ENCODE measurements around the gene TMEM8B.
A peak's percentile ranks its signal among the peaks of the same experiment; 100 is the strongest.

The TMEM8B gene

GRCh38 chr9:35811381-35812024 lies 17.5 kb upstream of the TMEM8B start:
- no peak for DNase-seq

- peak; percentile 88 to 95 (median 94) for DNase-seq
These were observed 16.9 kb upstream of the TMEM8B start, which contains the start of gene SPAG8 for GRCh38 chr9:35812025-35812602. Gene SPAG8, minus strand, starts transcription at chr9:35812262. Its CDS starts 115 bp downstream, at chr9:35812147.

GRCh38 chr9:35813434-35814105 lies 15.5 kb upstream of the TMEM8B start:
- no peak for DNase-seq

GRCh38 chr9:35814106-35814840 lies 14.8 kb upstream of the TMEM8B start:
- DNase-seq, result peak in 1 of 6 experiments; percentile 43

- peak; percentile 87 to 97 (median 95) for DNase-seq
These were observed 14.0 kb upstream of the TMEM8B start, which contains the start of gene HINT2 for GRCh38 chr9:35814841-35815543. Gene HINT2, minus strand, starts transcription at chr9:35815042. Its CDS starts 63 bp downstream, at chr9:35814979.

- no peak for DNase-seq
These were observed 12.3 kb upstream of the TMEM8B start for GRCh38 chr9:35816708-35817107.

GRCh38 chr9:35818341-35818740 lies 10.7 kb upstream of the TMEM8B start:
- no peak for DNase-seq

- no peak for DNase-seq
These were observed 9.0 kb upstream of the TMEM8B start for GRCh38 chr9:35820076-35820475.

- no peak for DNase-seq
These were observed 6.1 kb upstream of the TMEM8B start for GRCh38 chr9:35822926-35823325.

- peak in 4 of 6 experiments; percentile 5 to 61 (median 38) for DNase-seq
These were observed 2.8 kb upstream of the TMEM8B start for GRCh38 chr9:35826071-35826701.

- no peak for DNase-seq
These were observed 1.5 kb upstream of the TMEM8B start for GRCh38 chr9:35827486-35827885.

- DNase-seq, result peak in 1 of 6 experiments; percentile 54
These were observed 328 bp upstream of the TMEM8B start, which contains the start of gene FAM221B for GRCh38 chr9:35828716-35829083. Gene FAM221B, minus strand, starts transcription at chr9:35828732. Its CDS starts 2,571 bp downstream, at chr9:35826161.

GRCh38 chr9:35829764-35830096 lies 702 bp downstream of the TMEM8B start:
- DNase-seq, result no peak

- no peak for DNase-seq
These were observed 2.0 kb downstream of the TMEM8B start for GRCh38 chr9:35831040-35831439.

- no peak for DNase-seq
These were observed 3.8 kb downstream of the TMEM8B start for GRCh38 chr9:35832814-35833213.

- DNase-seq, result no peak
These were observed 5.5 kb downstream of the TMEM8B start for GRCh38 chr9:35834260-35835215.

GRCh38 chr9:35835216-35835632 lies 6.2 kb downstream of the TMEM8B start:
- peak in 1 of 6 experiments; percentile 16 for DNase-seq

GRCh38 chr9:35835766-35836165 lies 6.7 kb downstream of the TMEM8B start:
- no peak for DNase-seq

GRCh38 chr9:35836595-35836994 lies 7.6 kb downstream of the TMEM8B start:
- DNase-seq, result no peak

GRCh38 chr9:35839926-35840325 lies 10.9 kb downstream of the TMEM8B start:
- no peak for DNase-seq

All from stimulated activated naive CD4-positive, alpha-beta T cell (primary cell).